HEK293T (cell line): ENCODE measurements around the gene SLC37A1.

Experiments used
- CTCF ChIA-PET: fragments of 350-600 bp; formaldehyde crosslinking; extraction: SDS; loops from one replicate; lab custom pipeline; 2021; ENCODE audit warnings: antibody characterized with exemption, inconsistent platforms; lab: Yijun Ruan, JAX
- POLR2A ChIA-PET: fragments of 350-600 bp; formaldehyde crosslinking; extraction: SDS; loops from one replicate; lab custom pipeline; 2020; ENCODE audit warnings: antibody characterized with exemption, inconsistent platforms; lab: Yijun Ruan, JAX
- DNase-seq: peaks from one replicate; pipeline ENCODE4 v3.0.0; 2012; ENCODE audit warnings: mixed read lengths; ENCODE audit errors: extremely low spot score
- ARNT ChIP-seq: fragments of 450-650 bp; IDR thresholded peaks from 2 replicates; pipeline ENCODE4 v1.6.1; 2017; ENCODE audit warnings: mild to moderate bottlenecking
- BHLHE40 ChIP-seq: fragments of 450-650 bp; IDR thresholded peaks from 2 replicates; pipeline ENCODE4 v1.6.1; 2016; ENCODE audit warnings: mild to moderate bottlenecking, moderate library complexity, borderline replicate concordance
- CTBP1 ChIP-seq: fragments of 450-650 bp; IDR thresholded peaks from 2 replicates; pipeline ENCODE4 v1.6.1; 2016; ENCODE audit warnings: borderline replicate concordance
- ELF4 ChIP-seq: fragments of 450-650 bp; IDR thresholded peaks from 2 replicates; pipeline ENCODE4 v1.6.1; 2017; ENCODE audit warnings: antibody characterized with exemption
- FOXA1 ChIP-seq: fragments of 450-650 bp; IDR thresholded peaks from 2 replicates; pipeline ENCODE4 v1.6.1; 2016; ENCODE audit warnings: mild to moderate bottlenecking
- FOXK2 ChIP-seq: fragments of 450-650 bp; IDR thresholded peaks from 2 replicates; pipeline ENCODE4 v1.6.1; 2016; ENCODE audit warnings: mild to moderate bottlenecking
- FOXM1 ChIP-seq: fragments of 450-650 bp; IDR thresholded peaks from 2 replicates; pipeline ENCODE4 v1.6.1; 2017; ENCODE audit warnings: mild to moderate bottlenecking, borderline replicate concordance
- HDGF ChIP-seq: fragments of 450-650 bp; IDR thresholded peaks from 2 replicates; pipeline ENCODE4 v1.6.1; 2017; ENCODE audit warnings: antibody characterized with exemption, borderline replicate concordance
- L3MBTL2 ChIP-seq: fragments of 450-650 bp; conservative IDR thresholded peaks from 2 replicates; pipeline ENCODE4 v1.6.1; 2016; ENCODE audit warnings: mild to moderate bottlenecking
- LEF1 ChIP-seq: fragments of 450-650 bp; IDR thresholded peaks from 2 replicates; pipeline ENCODE4 v1.6.1; 2017; ENCODE audit warnings: mild to moderate bottlenecking, borderline replicate concordance
- NFRKB ChIP-seq: fragments of 450-650 bp; IDR thresholded peaks from 2 replicates; pipeline ENCODE4 v1.6.1; 2016; ENCODE audit warnings: mild to moderate bottlenecking, moderate library complexity
- PKNOX1 ChIP-seq: fragments of 450-650 bp; IDR thresholded peaks from 2 replicates; pipeline ENCODE4 v1.6.1; 2016
- SP1 ChIP-seq: fragments of 450-650 bp; IDR thresholded peaks from 2 replicates; pipeline ENCODE4 v1.6.1; 2017
- SUZ12 ChIP-seq: fragments of 450-650 bp; IDR thresholded peaks from 2 replicates; pipeline ENCODE4 v1.6.1; 2016; ENCODE audit warnings: mild to moderate bottlenecking
- TARDBP ChIP-seq: fragments of 450-650 bp; IDR thresholded peaks from 2 replicates; pipeline ENCODE4 v1.6.1; 2016
- ZNF384 ChIP-seq: fragments of 450-650 bp; IDR thresholded peaks from 2 replicates; pipeline ENCODE4 v1.6.1; 2016

SLC37A1 gene

GRCh38 chr21:42557420-42557819, 43.8 kb downstream of the SLC37A1 start:
- ChIA-PET CTCF (no interaction called here), POLR2A (no interaction called here)
- TF ChIP-seq ARNT (no peak), SUZ12 (no peak), FOXA1 (no peak), HDGF (no peak), LEF1 (no peak), SP1 (no peak), FOXM1 (no peak), TARDBP (no peak), BHLHE40 (no peak)
- DNase-seq, result no peak

DNA sequence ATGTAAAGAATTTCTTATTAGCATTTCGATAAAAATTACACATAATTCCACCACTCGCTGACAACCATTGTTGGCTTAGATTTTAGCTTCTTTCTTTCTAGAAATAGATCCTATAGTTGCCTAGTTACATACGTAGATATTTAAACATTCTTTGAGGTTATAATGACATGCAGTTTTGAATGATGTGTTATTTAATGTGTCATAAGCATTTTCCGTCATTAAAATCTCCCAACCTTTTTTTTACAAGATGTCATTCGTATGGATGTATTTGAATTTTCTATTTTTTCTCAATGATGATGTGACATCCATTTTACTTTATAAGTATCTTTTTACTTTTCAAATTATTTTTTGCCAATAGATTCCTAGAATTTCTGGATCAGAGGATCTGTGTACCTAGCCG, 44.7 kb downstream of the SLC37A1 start:
- TF ChIP-seq L3MBTL2, result no peak
- TF ChIP-seq FOXA1, result no peak
- TF ChIP-seq FOXK2, result no peak
- TF ChIP-seq ELF4, result no peak
- TF ChIP-seq FOXM1, result no peak
- no peak for TF ChIP-seq BHLHE40
- TF ChIP-seq SP1, result no peak
- no peak for TF ChIP-seq PKNOX1
- TF ChIP-seq SUZ12, result no peak
- TF ChIP-seq ARNT, result no peak
- POLR2A ChIA-PET, result no interaction called here
- CTCF ChIA-PET, result interaction anchor here (0.6 kb wide), 1 partner anchor 20 kb away, joined by 3 read pairs; no protein-coding TSS in a partner anchor
- DNase-seq, result no peak

- CTCF ChIA-PET, result no interaction called here
- POLR2A ChIA-PET, result no interaction called here
- no peak for TF ChIP-seq NFRKB
- no peak for TF ChIP-seq FOXK2
- TF ChIP-seq ZNF384, result no peak
- TF ChIP-seq SP1, result no peak
- no peak for TF ChIP-seq PKNOX1
- TF ChIP-seq BHLHE40, result no peak
- TF ChIP-seq FOXA1, result no peak
- no peak for DNase-seq
These were observed 45.2 kb downstream of the SLC37A1 start for GRCh38 chr21:42558846-42559245.

- no peak for DNase-seq
- CTCF ChIA-PET, result no interaction called here
- TF ChIP-seq SUZ12, result no peak
- TF ChIP-seq ARNT, result no peak
- TF ChIP-seq NFRKB, result no peak
- TF ChIP-seq CTBP1, result no peak
- no peak for TF ChIP-seq L3MBTL2
- no peak for TF ChIP-seq FOXA1
- no peak for TF ChIP-seq ELF4
- no peak for TF ChIP-seq SP1
- no peak for TF ChIP-seq BHLHE40
- no peak for TF ChIP-seq LEF1
- TF ChIP-seq HDGF, result no peak
- POLR2A ChIA-PET, result no interaction called here
These were observed 45.7 kb downstream of the SLC37A1 start for GRCh38 chr21:42559326-42559725.

- no peak for DNase-seq
- CTCF ChIA-PET, result interaction anchor here (0.9 kb wide), 1 partner anchor 93 kb away, joined by 3 read pairs; no protein-coding TSS in a partner anchor
- POLR2A ChIA-PET, result no interaction called here
- TF ChIP-seq FOXA1 (no peak), FOXM1 (no peak), LEF1 (no peak), ELF4 (no peak), L3MBTL2 (no peak)
These were observed 47.0 kb downstream of the SLC37A1 start for GRCh38 chr21:42560517-42561179.

DNA sequence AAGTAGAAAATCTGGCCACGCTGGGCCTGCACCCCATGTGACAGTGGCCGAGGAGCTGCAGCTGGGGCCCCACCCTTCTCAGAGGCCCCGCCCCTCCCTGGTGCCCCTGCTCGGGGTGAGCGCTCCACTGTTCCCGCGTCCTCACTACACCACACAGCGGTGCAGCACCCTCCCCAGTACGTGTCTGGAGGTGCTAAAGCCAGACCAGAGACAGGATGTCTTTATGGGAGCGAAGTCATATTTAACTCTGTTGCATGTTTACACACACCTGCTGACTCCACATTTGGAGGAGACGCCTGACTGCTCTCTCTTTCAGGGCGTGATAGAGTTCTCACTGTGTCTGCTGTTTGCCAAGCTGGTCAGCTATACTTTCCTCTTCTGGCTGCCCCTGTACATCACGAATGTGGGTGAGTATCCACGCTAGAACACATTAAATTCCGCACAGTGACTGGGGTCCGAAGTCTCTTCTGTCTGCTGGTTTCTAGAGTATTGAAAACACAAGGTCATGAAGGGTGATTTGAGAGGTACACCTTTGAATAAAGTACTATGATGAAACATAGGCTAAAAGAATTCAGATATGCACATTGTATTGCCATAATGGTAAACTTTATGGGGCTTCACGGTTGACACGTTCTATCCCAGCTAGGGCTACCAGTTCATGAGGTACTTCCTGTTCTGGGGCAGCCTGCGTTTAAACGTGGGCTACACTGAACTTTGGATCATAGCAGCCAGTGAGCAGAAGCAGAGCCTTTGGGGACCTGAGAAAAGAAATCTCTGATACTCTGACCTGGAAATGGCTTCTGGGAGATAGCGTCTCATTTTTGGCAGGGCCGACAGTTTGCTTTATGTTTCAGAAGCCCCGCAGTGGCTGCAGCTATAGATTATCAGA, 48.4 kb downstream of the SLC37A1 start:
- DNase-seq, result no peak
- ChIA-PET POLR2A (no interaction called here), CTCF (no interaction called here)
- no peak for TF ChIP-seq ARNT
- TF ChIP-seq ZNF384, result no peak
- no peak for TF ChIP-seq PKNOX1
- no peak for TF ChIP-seq NFRKB
- TF ChIP-seq ELF4, result no peak
- TF ChIP-seq FOXM1, result no peak
- TF ChIP-seq BHLHE40, result no peak
- TF ChIP-seq SP1, result no peak
- no peak for TF ChIP-seq LEF1
- TF ChIP-seq TARDBP, result no peak
